Measurements from ENCODE around the gene TMBIM6. TPM values are rescaled to one million over a fixed set of nuclear protein-coding genes. Genes with fewer than 3 reads are reported as not detected.
"Not testable (repeated sequence)": the region's sequence is repeated elsewhere in the genome, so short reads cannot be mapped to it uniquely, and the experiment has no call there.

TMBIM6 gene
- total and polyA plus RNA-seq, 5 donors from 2014 or later: 376 to 1,224 (median 1,179) TPM

DNA sequence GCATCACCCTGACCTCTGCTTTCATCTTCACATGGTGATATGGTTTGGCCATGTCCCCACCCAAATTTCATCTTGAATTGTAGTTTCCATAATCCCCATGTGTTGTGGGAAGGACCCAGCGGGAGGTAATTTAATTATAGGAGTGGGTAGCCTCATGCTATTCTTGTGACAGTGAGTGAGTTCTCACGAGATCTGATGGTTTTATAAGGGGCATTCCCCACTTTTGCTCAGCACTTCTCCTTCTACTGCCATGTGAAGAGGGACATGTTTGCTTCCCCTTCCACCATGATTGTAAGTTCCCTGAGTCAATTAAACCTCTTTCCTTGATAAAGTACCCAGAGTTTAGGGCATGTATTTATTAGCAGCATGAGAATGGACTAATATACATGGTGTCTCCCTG lies 38.2 kb downstream of the TMBIM6 start:
- Histone ChIP-seq H3K27ac (ENCODE audit: insufficient read depth, low read length, poor library complexity, severe bottlenecking) (no peak overlapping the region), H3K36me3 (ENCODE audit: control insufficient read depth, insufficient read depth, low read length) (no peaks in the 10 kb centered on the region), H3K27me3 (ENCODE audit: control insufficient read depth, insufficient read depth, low read length) (peaks cover 17% of the 10 kb centered on the region), H3K4me1 (ENCODE audit: control insufficient read depth, insufficient read depth, low read length, poor library complexity, severe bottlenecking) (peaks cover 5% of the 10 kb centered on the region), H3K9me3 (ENCODE audit: control insufficient read depth in 2 of 2, low read length in 2 of 2) (no peaks in the 10 kb centered on the region), H3K4me3 (ENCODE audit: low read depth, low read length) (no peak overlapping the region)
- Mint-ChIP-seq H3K27me3 (peaks cover 24% of the 10 kb centered on the region), H3K27ac (no peak overlapping the region), H3K4me1 (peaks cover 0 to 11% (median 9%) of the 10 kb centered on the region in 4 donors), H3K9me3 (peaks cover 0 to 1% (median 0%) of the 10 kb centered on the region in 7 donors), H3K4me3 (no peak overlapping the region), H3K36me3 (no peaks in the 10 kb centered on the region)
- no peak for DNase-seq
- no peak for ATAC-seq (ENCODE audit: low read depth in 2 of 2)

DNA sequence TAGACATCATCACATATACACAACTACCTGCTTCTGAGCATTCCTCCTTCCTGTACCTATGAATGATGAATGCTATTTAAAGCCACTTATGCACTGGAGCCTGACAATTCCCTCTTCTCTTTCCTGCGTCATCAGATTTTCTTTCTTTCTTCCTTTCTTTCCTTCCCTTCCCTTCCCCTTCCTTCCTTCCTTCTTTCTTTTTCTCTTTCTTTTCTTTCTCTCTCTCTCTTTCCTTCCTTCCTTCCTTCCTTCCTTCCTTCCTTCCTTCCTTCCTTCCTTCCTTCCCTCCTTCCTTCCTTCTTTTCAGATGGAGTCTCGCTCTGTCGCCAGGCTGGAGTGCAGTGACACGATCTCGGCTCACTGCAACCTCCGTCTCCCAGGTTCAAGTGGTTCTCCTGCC lies 39.6 kb downstream of the TMBIM6 start:
- H3K36me3 ChIP-seq (ENCODE audit: control insufficient read depth, insufficient read depth, low read length); ATAC-seq (ENCODE audit: low read depth in 2 of 2); H3K27ac ChIP-seq (ENCODE audit: insufficient read depth, low read length, poor library complexity, severe bottlenecking); H3K9me3 ChIP-seq (ENCODE audit: control insufficient read depth in 2 of 2, low read length in 2 of 2); H3K9me3 Mint-ChIP-seq; H3K4me3 ChIP-seq (ENCODE audit: low read depth, low read length); H3K4me1 ChIP-seq (ENCODE audit: control insufficient read depth, insufficient read depth, low read length, poor library complexity, severe bottlenecking); H3K36me3 Mint-ChIP-seq; DNase-seq: not testable (repeated sequence)
- H3K27me3 ChIP-seq (ENCODE audit: control insufficient read depth, insufficient read depth, low read length): peaks cover 17% of the 10 kb centered on the region
- H3K4me1 Mint-ChIP-seq: peaks cover 0 to 11% (median 9%) of the 10 kb centered on the region in 4 donors
- H3K27me3 Mint-ChIP-seq: peaks cover 24% of the 10 kb centered on the region
- peak overlapping the region in 1 of 4 donors; percentile 45 for H3K4me3 Mint-ChIP-seq
- H3K27ac Mint-ChIP-seq: peak overlapping the region in 1 of 3 donors; percentile 16

DNA sequence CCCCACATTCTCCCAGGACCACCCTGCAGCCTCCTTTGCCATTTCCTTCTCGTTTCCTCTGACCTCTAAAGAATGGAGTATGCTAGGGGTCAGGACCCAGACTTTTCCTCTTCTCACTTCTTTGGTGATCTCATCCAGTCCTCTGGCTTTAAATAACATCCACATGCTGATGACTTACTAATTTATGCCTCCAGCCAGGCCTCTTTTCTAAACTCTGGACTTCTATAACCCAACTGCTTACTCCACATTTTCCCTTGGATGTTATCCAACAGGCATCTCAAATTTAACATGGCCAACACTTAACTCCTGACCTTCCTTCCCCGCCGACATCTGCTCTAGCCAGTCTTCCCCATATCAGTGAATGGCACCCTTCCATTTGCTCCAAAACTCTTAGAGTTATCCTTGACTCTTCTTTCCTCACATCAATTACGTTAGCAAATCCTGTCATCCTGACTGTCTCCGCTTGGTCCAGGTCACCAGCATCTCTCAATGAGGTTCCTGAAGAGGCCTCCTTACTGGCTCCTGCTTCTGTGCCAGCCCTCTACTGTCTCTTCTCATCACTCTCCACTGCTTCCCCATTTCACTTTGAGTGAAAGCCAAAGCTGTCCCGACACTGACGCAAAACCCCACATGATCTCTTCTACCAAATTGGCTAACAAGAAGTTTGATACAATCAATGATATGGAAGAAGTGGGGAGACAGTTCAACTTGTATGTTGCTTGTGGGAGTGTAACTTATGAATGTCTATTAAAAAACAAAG lies 42.7 kb downstream of the TMBIM6 start:
- H3K4me1 ChIP-seq (ENCODE audit: control insufficient read depth, insufficient read depth, low read length, poor library complexity, severe bottlenecking): no peaks in the 10 kb centered on the region
- peak overlapping the region in 1 of 3 donors; percentile 45 for H3K27ac Mint-ChIP-seq
- DNase-seq (no peak), ATAC-seq (ENCODE audit: low read depth in 2 of 2) (no peak)
- peaks cover 0 to 5% (median 0%) of the 10 kb centered on the region in 7 donors for H3K9me3 Mint-ChIP-seq
- H3K36me3 Mint-ChIP-seq: no peaks in the 10 kb centered on the region
- no peak overlapping the region for H3K27ac ChIP-seq (ENCODE audit: insufficient read depth, low read length, poor library complexity, severe bottlenecking)
- H3K4me1 Mint-ChIP-seq: no peaks in the 10 kb centered on the region
- H3K27me3 ChIP-seq (ENCODE audit: control insufficient read depth, insufficient read depth, low read length): peaks cover 17% of the 10 kb centered on the region
- H3K9me3 ChIP-seq (ENCODE audit: control insufficient read depth in 2 of 2, low read length in 2 of 2): peaks cover 0 to 4% of the 10 kb centered on the region in 2 experiments
- no peaks in the 10 kb centered on the region for H3K36me3 ChIP-seq (ENCODE audit: control insufficient read depth, insufficient read depth, low read length)
- no peak overlapping the region for H3K4me3 ChIP-seq (ENCODE audit: low read depth, low read length)
- peak overlapping the region in 1 of 4 donors; percentile 78 for H3K4me3 Mint-ChIP-seq
- H3K27me3 Mint-ChIP-seq: peaks cover 25% of the 10 kb centered on the region

DNA sequence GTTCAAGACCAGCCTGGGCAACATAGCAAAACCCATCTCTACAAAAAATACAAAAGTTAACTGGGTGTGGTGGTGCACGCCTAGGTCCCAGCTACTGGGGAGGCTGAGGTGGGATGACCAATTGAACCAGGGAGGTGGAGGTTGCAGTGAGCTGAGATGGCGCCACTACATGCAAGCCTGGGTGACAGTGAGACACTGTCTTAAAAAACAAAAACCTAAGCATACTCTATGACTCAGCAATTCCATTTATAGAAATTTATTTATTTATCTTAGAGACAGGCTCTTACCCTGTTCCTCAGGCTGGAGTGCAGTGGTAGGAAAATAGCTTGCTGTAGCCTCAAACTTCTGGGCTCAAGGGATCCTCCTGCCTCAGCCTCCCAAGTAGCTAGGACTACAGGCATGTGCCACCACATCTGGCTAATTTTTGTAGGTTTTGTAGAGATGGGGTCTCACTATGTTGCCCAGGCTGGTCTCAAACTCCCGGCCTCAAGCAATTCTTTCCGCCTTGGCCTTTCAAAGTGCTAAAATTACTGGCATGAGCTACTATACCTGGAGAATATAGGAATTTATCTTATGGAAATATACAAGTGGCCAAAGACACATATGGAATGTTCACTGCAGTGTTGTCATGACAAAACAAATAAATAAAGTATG lies 43.5 kb downstream of the TMBIM6 start:
- ATAC-seq (ENCODE audit: low read depth in 2 of 2) (no peak), DNase-seq (no peak)
- Histone ChIP-seq H3K4me3 (ENCODE audit: low read depth, low read length) (no peak overlapping the region), H3K4me1 (ENCODE audit: control insufficient read depth, insufficient read depth, low read length, poor library complexity, severe bottlenecking) (no peaks in the 10 kb centered on the region), H3K9me3 (ENCODE audit: control insufficient read depth in 2 of 2, low read length in 2 of 2) (peaks cover 0 to 4% of the 10 kb centered on the region in 2 experiments), H3K36me3 (ENCODE audit: control insufficient read depth, insufficient read depth, low read length) (no peaks in the 10 kb centered on the region), H3K27ac (ENCODE audit: insufficient read depth, low read length, poor library complexity, severe bottlenecking) (no peak overlapping the region), H3K27me3 (ENCODE audit: control insufficient read depth, insufficient read depth, low read length) (peaks cover 15% of the 10 kb centered on the region)
- H3K4me1 Mint-ChIP-seq: no peaks in the 10 kb centered on the region
- peaks cover 0 to 5% (median 0%) of the 10 kb centered on the region in 7 donors for H3K9me3 Mint-ChIP-seq
- no peak overlapping the region for H3K27ac Mint-ChIP-seq
- H3K36me3 Mint-ChIP-seq: no peaks in the 10 kb centered on the region
- peaks cover 25% of the 10 kb centered on the region for H3K27me3 Mint-ChIP-seq
- no peak overlapping the region for H3K4me3 Mint-ChIP-seq

DNA sequence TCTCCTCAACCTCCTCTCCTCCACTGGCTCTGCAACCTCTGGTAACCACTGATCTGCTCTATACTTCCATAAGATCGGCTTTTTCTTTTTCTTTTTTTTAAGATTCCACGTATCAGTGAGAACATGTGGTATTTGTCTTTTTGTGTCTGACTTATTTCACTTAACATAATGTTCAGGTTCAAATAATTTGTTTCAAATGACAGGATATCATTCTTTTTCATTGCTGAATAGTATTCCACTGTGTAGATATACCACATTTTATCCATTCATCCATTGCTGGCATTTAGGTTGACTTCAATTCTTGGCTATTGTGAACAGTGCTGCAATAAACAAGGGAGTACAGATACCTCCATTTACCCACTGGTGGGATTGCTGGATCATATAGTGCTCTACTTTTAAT lies 46.3 kb downstream of the TMBIM6 start:
- no peaks in the 10 kb centered on the region for H3K36me3 ChIP-seq (ENCODE audit: control insufficient read depth, insufficient read depth, low read length)
- Mint-ChIP-seq H3K4me1 (no peaks in the 10 kb centered on the region), H3K36me3 (no peaks in the 10 kb centered on the region), H3K27me3 (peaks cover 18% of the 10 kb centered on the region), H3K4me3 (no peak overlapping the region), H3K27ac (no peak overlapping the region), H3K9me3 (peaks cover 0 to 5% (median 0%) of the 10 kb centered on the region in 7 donors)
- DNase-seq (no peak), ATAC-seq (ENCODE audit: low read depth in 2 of 2) (no peak)
- H3K4me1 ChIP-seq (ENCODE audit: control insufficient read depth, insufficient read depth, low read length, poor library complexity, severe bottlenecking): no peaks in the 10 kb centered on the region
- no peak overlapping the region for H3K27ac ChIP-seq (ENCODE audit: insufficient read depth, low read length, poor library complexity, severe bottlenecking)
- peaks cover 0 to 4% of the 10 kb centered on the region in 2 experiments for H3K9me3 ChIP-seq (ENCODE audit: control insufficient read depth in 2 of 2, low read length in 2 of 2)
- H3K27me3 ChIP-seq (ENCODE audit: control insufficient read depth, insufficient read depth, low read length): peaks cover 6% of the 10 kb centered on the region
- H3K4me3 ChIP-seq (ENCODE audit: low read depth, low read length): no peak overlapping the region

DNA sequence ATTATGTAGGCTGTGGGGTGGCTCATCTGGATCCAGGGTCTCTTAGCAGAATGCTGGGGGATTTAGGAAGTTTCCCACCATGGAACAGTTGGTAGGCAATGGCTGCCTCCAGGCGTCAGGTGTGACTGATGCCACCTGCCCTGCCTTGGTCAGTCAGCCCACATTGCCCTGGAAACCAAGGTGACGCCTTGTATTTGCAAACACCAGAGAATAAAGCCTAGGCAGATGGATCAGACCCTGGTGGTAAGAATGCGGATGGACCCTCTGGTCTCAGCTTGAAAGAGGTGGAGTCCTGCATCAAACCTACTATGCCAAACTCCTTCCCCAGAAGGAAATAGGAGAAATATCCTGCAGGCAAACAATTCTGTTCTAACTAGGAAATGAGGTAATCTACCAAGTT lies 48.6 kb downstream of the TMBIM6 start:
- H3K27ac Mint-ChIP-seq: no peak overlapping the region
- H3K4me1 ChIP-seq (ENCODE audit: control insufficient read depth, insufficient read depth, low read length, poor library complexity, severe bottlenecking): no peaks in the 10 kb centered on the region
- no peaks in the 10 kb centered on the region for H3K36me3 ChIP-seq (ENCODE audit: control insufficient read depth, insufficient read depth, low read length)
- ATAC-seq (ENCODE audit: low read depth in 2 of 2) (no peak), DNase-seq (no peak)
- peaks cover 11% of the 10 kb centered on the region for H3K27me3 Mint-ChIP-seq
- peaks cover 0 to 5% (median 0%) of the 10 kb centered on the region in 7 donors for H3K9me3 Mint-ChIP-seq
- H3K4me3 Mint-ChIP-seq: peak overlapping the region in 1 of 4 donors; percentile 61
- H3K27me3 ChIP-seq (ENCODE audit: control insufficient read depth, insufficient read depth, low read length): no peaks in the 10 kb centered on the region
- no peaks in the 10 kb centered on the region for H3K36me3 Mint-ChIP-seq
- H3K4me3 ChIP-seq (ENCODE audit: low read depth, low read length): no peak overlapping the region
- peaks cover 0 to 4% of the 10 kb centered on the region in 2 experiments for H3K9me3 ChIP-seq (ENCODE audit: control insufficient read depth in 2 of 2, low read length in 2 of 2)
- no peak overlapping the region for H3K27ac ChIP-seq (ENCODE audit: insufficient read depth, low read length, poor library complexity, severe bottlenecking)
- H3K4me1 Mint-ChIP-seq: no peaks in the 10 kb centered on the region

DNA sequence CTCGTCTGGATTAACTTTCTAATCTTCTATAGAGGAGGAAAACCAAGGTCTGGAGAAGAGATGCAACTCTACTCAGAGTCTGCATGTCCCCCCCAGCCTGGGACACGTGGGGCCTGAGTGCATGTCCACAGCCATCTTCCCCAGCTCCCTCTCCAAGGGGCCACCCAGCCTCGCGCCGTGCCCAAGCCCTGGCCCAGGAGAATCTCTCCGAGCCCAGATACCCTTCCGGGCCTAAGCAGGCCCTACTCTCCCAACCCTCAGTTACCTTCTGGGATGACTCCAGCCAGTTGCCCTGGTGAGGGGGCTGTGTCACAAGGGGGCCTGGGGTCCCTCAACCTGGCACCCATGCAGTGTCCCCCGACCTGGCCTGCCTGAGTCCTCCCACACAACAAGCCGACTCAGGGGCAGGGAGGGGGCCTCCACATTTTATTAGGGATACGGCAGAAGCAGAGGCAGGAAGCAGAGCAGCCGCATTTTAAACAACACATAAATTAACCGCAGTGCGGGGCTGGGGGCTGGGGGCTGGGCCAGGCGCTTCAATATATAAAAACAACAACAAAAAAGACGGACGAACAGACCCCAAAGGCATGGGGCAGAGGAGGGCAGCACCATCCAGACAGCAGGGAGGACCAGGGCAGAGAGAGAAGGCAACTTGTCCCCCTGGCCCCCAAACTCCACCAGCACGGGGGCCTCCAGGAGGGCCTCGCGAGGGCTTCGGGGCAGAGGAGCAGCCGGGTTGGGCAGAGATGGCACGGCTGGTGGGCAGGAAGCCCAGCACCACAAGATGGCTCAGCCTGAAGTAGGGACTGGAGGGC lies 49.6 kb downstream of the TMBIM6 start:
- Histone ChIP-seq H3K4me3 (ENCODE audit: low read depth, low read length) (no peak overlapping the region), H3K4me1 (ENCODE audit: control insufficient read depth, insufficient read depth, low read length, poor library complexity, severe bottlenecking) (no peaks in the 10 kb centered on the region), H3K9me3 (ENCODE audit: control insufficient read depth in 2 of 2, low read length in 2 of 2) (peaks cover 0 to 4% of the 10 kb centered on the region in 2 experiments), H3K36me3 (ENCODE audit: control insufficient read depth, insufficient read depth, low read length) (no peaks in the 10 kb centered on the region), H3K27me3 (ENCODE audit: control insufficient read depth, insufficient read depth, low read length) (no peaks in the 10 kb centered on the region), H3K27ac (ENCODE audit: insufficient read depth, low read length, poor library complexity, severe bottlenecking) (no peak overlapping the region)
- DNase-seq: no peak
- no peak for ATAC-seq (ENCODE audit: low read depth in 2 of 2)
- Mint-ChIP-seq H3K4me3 (no peak overlapping the region), H3K27me3 (peaks cover 13% of the 10 kb centered on the region), H3K36me3 (no peaks in the 10 kb centered on the region), H3K9me3 (peaks cover 0 to 5% (median 0%) of the 10 kb centered on the region in 7 donors), H3K4me1 (no peaks in the 10 kb centered on the region), H3K27ac (peak overlapping the region in 1 of 3 donors; percentile 26)
